Vagina (tissue), 2 donors: ENCODE results near the gene C6. TPM values are rescaled to one million over a fixed set of nuclear protein-coding genes. Genes with fewer than 3 reads are reported as not detected.

Experiments
- DNase-seq, 2 donors: peaks; one replicate each; pipeline ENCODE4 v3.0.0-alpha.2; 2017; ENCODE audit errors: extremely low spot score in 2 of 2
- H3K27ac ChIP-seq: fragments of 200-600 bp; sonication (generic); one replicate; pipeline ENCODE4 v1.5.1; 2019
- H3K27me3 ChIP-seq: fragments of 200-600 bp; sonication (generic); one replicate; pipeline ENCODE4 v1.5.1; 2019
- H3K36me3 ChIP-seq, 2 donors: fragments of 200-600 bp; sonication (generic); one replicate each; pipeline ENCODE4 v1.5.1; 2017 to 2019
- H3K4me1 ChIP-seq: fragments of 200-600 bp; sonication (generic); one replicate; pipeline ENCODE4 v1.5.1; 2019
- H3K4me3 ChIP-seq, 2 donors: fragments of 200-600 bp; sonication (generic); 1 replicate in 1 of 2; 2 replicates in 1 of 2; pipeline ENCODE4 v1.5.1; 2016 to 2019
- H3K9me3 ChIP-seq: fragments of 200-600 bp; sonication (generic); one replicate; pipeline ENCODE4 v1.5.1; 2019
- CTCF ChIP-seq, 3 experiments: fragments of 450-650 bp in 2 of 3; fragments of 200-600 bp in 1 of 3; sonication (generic) in 1 of 3; IDR thresholded peaks; one replicate each; pipeline ENCODE4 v1.5.1; 2017 to 2019; ENCODE audit warnings: antibody characterized with exemption in 3 of 3, mild to moderate bottlenecking in 2 of 3, moderate library complexity in 2 of 3
- POLR2A ChIP-seq, 2 donors: fragments of 450-650 bp; IDR thresholded peaks; one replicate each; pipeline ENCODE4 v1.6.1; 2017; ENCODE audit warnings: antibody characterized with exemption in 2 of 2, mild to moderate bottlenecking in 2 of 2, moderate library complexity in 2 of 2
- POLR2AphosphoS5 ChIP-seq, 2 donors: sonication (generic); formaldehyde crosslinking; IDR thresholded peaks; one replicate each; pipeline ENCODE4 v1.9.0; 2017; ENCODE audit warnings: antibody characterized with exemption in 2 of 2, mild to moderate bottlenecking in 2 of 2, low read depth in 1 of 2; ENCODE audit not compliant: insufficient read depth in 1 of 2
- intact Hi-C: fragments of 100-400 bp; cut with DNase I; formaldehyde crosslinking; loops from one replicate; pipeline ENCODE4 v1.15.1; 2023
- total RNA-seq: library from RNA; depleted of rRNA; stranded (reverse); fragments of >200 nt; gene quantifications from one replicate; pipeline ENCODE4 v1.2.3, GENCODE V29; 2016

The C6 gene
- total RNA-seq, 1 donor from 2014 or later: 2.0 TPM

DNA sequence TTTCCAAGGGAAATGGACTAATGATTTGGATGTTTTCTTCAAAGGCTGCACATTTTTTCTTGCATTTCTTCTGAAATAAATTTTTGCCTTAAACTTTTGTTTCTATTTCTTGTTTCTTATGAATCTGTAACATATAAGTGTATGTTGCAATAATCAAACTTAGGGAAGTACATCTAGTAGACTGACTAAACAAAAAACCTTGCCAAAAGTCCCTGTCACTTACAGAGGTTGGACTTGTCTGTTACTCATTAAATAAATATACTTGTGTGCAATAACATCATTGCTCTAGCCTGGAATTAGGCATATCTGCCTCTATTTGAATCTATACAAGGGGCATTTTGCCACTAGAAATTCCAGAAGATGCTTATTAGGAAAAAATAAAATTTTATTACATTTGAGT, 56.6 kb downstream of the C6 start:
- no peaks in the 10 kb centered on the region for H3K4me1 ChIP-seq
- no peak for DNase-seq
- H3K27ac ChIP-seq: no peak overlapping the region
- no peaks in the 10 kb centered on the region for H3K9me3 ChIP-seq
- H3K36me3 ChIP-seq: no peaks in the 10 kb centered on the region
- no peak overlapping the region for H3K4me3 ChIP-seq
- no peaks in the 10 kb centered on the region for H3K27me3 ChIP-seq
- no peak for TF ChIP-seq POLR2AphosphoS5 (IDR thresholded peaks at IDR 0.05; ENCODE audit: insufficient read depth in 1 of 2, low read depth in 1 of 2)
- no peak for TF ChIP-seq CTCF (IDR thresholded peaks at IDR 0.05)
- no peak for TF ChIP-seq POLR2A (IDR thresholded peaks at IDR 0.05)
- intact Hi-C loops: no loop called here

- no peaks in the 10 kb centered on the region for H3K27me3 ChIP-seq
- intact Hi-C loops: no loop called here
- no peak overlapping the region for H3K27ac ChIP-seq
- H3K9me3 ChIP-seq: no peaks in the 10 kb centered on the region
- TF ChIP-seq CTCF (IDR thresholded peaks at IDR 0.05) (no peak), POLR2A (IDR thresholded peaks at IDR 0.05) (no peak), POLR2AphosphoS5 (IDR thresholded peaks at IDR 0.05; ENCODE audit: insufficient read depth in 1 of 2, low read depth in 1 of 2) (no peak)
- no peaks in the 10 kb centered on the region for H3K36me3 ChIP-seq
- no peak overlapping the region for H3K4me3 ChIP-seq
- H3K4me1 ChIP-seq: no peaks in the 10 kb centered on the region
- no peak for DNase-seq
Measured at GRCh38 chr5:41154491-41154890, 58.8 kb downstream of the C6 start.

DNA sequence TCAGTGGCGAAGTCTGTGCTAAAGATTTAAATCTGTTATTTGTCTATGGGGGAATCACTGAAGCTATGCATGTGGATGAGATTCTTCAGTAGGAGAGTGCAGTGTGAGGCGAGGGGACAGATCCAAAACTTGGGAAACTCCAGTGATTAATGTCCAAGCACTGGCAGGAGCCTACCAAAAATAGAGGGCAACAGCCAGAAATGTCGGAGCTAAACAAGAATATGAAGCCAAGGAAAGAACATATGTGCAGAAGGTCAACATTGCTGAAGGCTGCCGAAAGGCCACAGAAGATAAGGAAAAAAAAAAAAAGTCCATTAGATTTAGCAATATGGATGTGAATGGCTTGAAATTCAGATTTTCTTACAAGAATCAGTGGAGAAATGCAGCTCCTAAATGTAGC, 61.8 kb downstream of the C6 start:
- H3K27me3 ChIP-seq: no peaks in the 10 kb centered on the region
- TF ChIP-seq CTCF (IDR thresholded peaks at IDR 0.05): no peak
- TF ChIP-seq POLR2A (IDR thresholded peaks at IDR 0.05): no peak
- TF ChIP-seq POLR2AphosphoS5 (IDR thresholded peaks at IDR 0.05; ENCODE audit: insufficient read depth in 1 of 2, low read depth in 1 of 2): no peak
- no peaks in the 10 kb centered on the region for H3K36me3 ChIP-seq
- intact Hi-C loops: no loop called here
- DNase-seq: no peak
- no peak overlapping the region for H3K27ac ChIP-seq
- no peaks in the 10 kb centered on the region for H3K9me3 ChIP-seq
- H3K4me1 ChIP-seq: no peaks in the 10 kb centered on the region
- no peak overlapping the region for H3K4me3 ChIP-seq

DNA sequence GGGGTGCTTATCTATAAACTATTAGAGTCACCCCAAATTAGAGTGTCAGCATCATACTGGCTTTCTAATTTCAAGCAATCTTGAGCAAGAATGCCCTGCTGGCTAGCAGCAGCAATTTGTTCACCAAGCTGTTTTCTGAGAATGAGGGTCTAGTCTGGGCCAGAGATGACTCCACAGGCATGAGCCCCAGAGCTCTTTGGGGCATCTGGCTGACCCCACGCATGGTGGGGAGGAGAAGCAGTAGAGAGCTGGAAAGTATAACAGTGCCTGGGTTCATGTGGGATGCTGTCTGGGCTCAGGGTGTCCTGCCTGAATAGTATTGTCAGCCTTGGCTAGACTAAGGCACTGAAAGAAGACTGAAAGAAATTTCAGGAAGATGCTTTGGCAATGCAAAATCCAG, 64.9 kb downstream of the C6 start:
- DNase-seq: no peak
- no peak for TF ChIP-seq POLR2A (IDR thresholded peaks at IDR 0.05)
- TF ChIP-seq POLR2AphosphoS5 (IDR thresholded peaks at IDR 0.05; ENCODE audit: insufficient read depth in 1 of 2, low read depth in 1 of 2): no peak
- no peak for TF ChIP-seq CTCF (IDR thresholded peaks at IDR 0.05)
- no peaks in the 10 kb centered on the region for H3K9me3 ChIP-seq
- H3K4me1 ChIP-seq: no peaks in the 10 kb centered on the region
- H3K27me3 ChIP-seq: no peaks in the 10 kb centered on the region
- H3K36me3 ChIP-seq: no peaks in the 10 kb centered on the region
- H3K4me3 ChIP-seq: no peak overlapping the region
- intact Hi-C loops: no loop called here
- no peak overlapping the region for H3K27ac ChIP-seq

DNA sequence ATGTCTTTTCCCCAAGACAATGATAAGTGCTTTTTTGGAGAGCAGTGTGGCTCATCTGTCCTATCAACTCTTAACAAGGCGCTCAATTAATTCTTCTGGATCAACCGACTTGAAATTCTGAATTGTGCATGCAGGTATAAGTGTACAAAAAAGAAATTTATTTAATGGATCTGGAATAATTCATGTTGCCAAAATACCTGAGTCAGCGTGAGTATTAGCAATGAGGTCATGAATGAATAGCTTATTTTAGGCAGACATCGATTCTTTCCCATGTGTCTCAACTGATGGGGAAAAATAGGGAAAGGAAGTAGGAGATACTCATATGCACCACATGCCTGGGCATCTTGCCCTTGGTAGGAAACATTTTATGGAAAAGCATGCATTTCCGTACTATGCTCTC, 68.0 kb downstream of the C6 start:
- intact Hi-C loops: no loop called here
- no peak for TF ChIP-seq CTCF (IDR thresholded peaks at IDR 0.05)
- DNase-seq: no peak
- no peaks in the 10 kb centered on the region for H3K4me1 ChIP-seq
- H3K36me3 ChIP-seq: no peaks in the 10 kb centered on the region
- H3K27ac ChIP-seq: no peak overlapping the region
- H3K4me3 ChIP-seq: no peak overlapping the region
- H3K27me3 ChIP-seq: no peaks in the 10 kb centered on the region
- no peaks in the 10 kb centered on the region for H3K9me3 ChIP-seq
